SU-DHL-6 (cell line): ENCODE data around the gene GREB1L.

Experiments used
- CTCF ChIP-seq: fragments of 200-600 bp; sonication (generic); IDR thresholded peaks from one replicate; pipeline ENCODE4 v1.5.1; 2017; ENCODE audit warnings: antibody characterized with exemption, mild to moderate bottlenecking, low read length, moderate library complexity; ENCODE audit not compliant: insufficient read depth, poor library complexity, severe bottlenecking
- EZH2phosphoT487 ChIP-seq: fragments of 200-600 bp; sonication (generic), shearing (Covaris generic); conservative IDR thresholded peaks from 2 replicates; pipeline ENCODE4 v1.6.1; 2018; ENCODE audit warnings: mild to moderate bottlenecking, antibody characterized with exemption, low read length, moderate library complexity, mixed read lengths

DNA sequence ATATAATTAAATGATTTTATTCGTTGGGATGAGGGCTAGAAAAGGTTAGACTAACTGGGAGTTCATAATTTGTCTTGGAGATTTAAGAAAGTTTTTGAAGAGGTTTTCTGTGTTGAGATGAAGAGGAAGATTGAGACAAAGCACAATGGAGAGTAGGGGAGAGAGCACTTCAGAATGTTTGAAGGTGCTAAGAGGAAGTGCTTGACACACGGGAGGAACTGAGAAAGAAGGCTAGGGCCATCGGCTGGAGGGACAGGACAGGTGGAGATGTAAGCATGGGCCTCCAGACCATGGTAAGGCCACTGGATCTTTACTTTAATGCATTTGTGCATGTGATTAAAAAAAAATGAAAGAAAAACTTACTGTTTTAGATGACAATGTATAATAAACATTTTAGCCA lies 31.5 kb downstream of the GREB1L start:
- no peak for TF ChIP-seq CTCF
- no peak for TF ChIP-seq EZH2phosphoT487
